Right lung (tissue), 5 donors: ENCODE results near the gene TAS1R3. TPM values are rescaled to one million over a fixed set of nuclear protein-coding genes. Genes with fewer than 3 reads are reported as not detected.
"Not testable (repeated sequence)": the region's sequence is repeated elsewhere in the genome, so short reads cannot be mapped to it uniquely, and the experiment has no call there.

Experiments
- DNase-seq, 2 donors: peaks; one replicate each; pipeline ENCODE4 v3.0.0-alpha.2; 2013
- polyA plus RNA-seq, 5 donors: library from polyadenylated mRNA; unstranded; fragments of 120-200 nt; gene quantifications; one replicate each; pipeline versions ENCODE4 v1.2.1 to v1.2.3, GENCODE V29; 2013; ENCODE audit warnings: inconsistent platforms in 1 of 5, low replicate concordance in 1 of 5; ENCODE audit not compliant: insufficient read length in 5 of 5, insufficient read depth in 1 of 5

TAS1R3 gene
- polyA plus RNA-seq, 5 donors: 0.24 to 0.88 (median 0.49) TPM

DNA sequence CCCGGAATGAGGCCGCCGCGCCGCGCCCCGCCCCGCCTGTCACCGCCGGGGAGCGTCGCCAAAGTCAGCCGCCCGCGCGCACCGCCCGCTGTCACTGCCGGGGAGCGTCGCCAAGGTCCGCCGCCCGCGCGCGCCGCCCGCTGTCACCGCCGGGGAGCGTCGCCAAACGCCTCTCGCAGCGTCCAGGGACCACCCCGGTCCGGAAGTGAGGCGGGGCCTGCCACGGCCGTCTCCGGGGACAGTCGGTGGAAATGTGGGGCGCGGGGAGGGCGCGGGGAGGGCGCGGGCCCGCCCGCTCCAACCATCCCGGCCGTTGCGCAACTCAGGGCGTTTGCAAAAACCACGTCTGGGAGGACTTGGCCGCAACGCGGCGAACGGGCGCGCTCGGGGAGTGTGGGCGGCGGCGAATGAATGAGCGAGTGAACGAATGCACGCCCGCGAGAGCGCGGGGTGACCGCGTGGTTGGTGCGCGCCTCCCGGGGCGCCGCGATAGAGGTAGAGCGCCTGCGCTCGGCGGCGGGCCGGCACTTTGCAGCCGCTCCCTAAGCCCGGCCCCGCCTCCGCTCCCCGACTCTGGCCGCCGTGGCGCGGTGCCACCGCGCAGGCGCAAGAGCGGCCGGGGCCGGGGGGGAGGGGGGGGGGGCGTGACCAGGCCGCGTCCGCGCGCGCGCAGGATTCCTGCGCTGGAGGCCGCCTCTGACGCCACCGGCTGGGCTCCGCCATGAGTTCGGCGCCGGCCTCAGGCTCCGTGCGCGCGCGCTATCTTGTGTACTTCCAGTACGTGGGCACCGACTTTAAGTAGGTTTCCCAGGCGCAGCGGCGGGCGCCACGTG is 22.9 kb upstream of the TAS1R3 start, which contains the start of the genes ACAP3 and PUSL1:
Gene ACAP3, minus strand, starts transcription at position 8 of the 833 bp plus-strand sequence. CDS start 115 bp downstream, outside the sequence.
Gene PUSL1, plus strand, starts transcription at position 675 of the 833 bp plus-strand sequence. Its CDS starts 47 bp downstream, at position 722.
- peak; percentile 94 for DNase-seq

DNA sequence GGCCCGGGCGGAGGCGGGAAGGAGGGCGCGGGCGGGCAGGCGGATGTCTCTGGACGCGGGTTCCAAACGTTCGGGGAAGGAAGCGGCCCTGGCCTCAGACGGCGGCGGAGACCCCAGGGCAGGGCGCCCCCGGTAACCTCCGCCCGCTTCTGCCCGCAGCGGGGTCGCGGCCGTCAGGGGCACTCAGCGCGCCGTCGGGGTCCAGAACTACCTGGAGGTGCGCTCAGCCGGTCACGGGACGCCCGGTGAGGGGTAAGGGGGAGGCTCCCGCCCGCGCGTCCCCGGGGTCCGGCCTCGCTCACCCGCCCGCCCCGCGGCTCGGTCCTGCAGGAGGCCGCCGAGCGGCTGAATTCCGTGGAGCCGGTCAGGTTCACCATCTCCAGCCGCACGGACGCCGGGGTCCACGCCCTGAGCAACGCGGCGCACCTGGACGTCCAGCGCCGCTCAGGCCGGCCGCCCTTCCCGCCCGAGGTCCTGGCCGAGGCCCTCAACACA is 22.3 kb upstream of the TAS1R3 start:
- no peak for DNase-seq

DNA sequence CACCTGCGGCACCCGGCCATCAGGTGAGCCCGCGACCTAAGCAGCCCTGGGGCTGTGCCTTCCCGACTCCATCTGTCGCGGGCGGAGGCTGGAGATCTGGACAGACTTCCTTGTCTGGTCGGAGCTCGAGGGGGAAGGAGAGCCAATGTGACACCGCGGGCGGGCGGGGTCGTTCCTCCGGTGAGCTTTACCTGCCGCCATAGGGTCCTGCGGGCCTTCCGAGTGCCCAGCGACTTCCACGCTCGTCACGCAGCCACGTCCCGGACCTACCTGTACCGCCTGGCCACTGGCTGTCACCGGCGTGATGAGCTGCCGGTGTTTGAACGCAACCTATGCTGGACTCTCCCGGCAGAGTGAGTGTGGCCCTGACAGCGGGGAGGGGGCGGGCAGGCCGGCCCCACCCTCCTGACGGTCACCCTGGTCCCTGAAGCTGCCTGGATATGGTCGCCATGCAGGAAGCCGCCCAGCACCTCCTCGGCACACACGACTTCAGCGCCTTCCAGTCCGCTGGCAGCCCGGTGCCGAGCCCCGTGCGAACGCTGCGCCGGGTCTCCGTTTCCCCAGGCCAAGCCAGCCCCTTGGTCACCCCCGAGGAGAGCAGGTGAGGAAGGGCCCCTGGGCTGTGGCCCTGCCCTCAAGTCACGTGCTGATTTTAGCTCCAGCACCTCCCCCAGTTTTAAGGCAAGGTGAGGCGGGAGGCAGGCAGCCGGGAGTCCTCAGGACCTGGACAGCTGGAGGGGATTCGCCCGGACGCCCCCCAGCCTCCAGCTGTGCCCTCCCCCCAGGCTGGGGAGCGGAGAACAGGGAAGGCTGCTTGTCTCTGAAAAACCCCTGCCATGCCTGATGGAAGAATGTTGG is 21.6 kb upstream of the TAS1R3 start:
- no peak for DNase-seq

DNA sequence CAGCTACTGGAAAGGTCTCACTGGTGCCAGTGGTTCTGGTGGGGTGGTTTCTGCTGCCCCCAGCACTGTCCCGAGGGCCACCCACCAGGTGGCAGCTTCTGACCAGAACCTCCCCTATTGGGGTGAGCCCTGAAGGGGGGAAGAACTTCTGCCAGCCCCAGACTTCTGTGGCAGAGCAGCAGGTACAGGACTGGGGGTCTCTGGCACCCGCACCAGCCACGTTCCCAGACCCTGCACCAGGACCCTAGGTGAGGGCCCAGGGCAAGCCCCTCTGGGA is 21.0 kb upstream of the TAS1R3 start:
- no peak for DNase-seq

DNA sequence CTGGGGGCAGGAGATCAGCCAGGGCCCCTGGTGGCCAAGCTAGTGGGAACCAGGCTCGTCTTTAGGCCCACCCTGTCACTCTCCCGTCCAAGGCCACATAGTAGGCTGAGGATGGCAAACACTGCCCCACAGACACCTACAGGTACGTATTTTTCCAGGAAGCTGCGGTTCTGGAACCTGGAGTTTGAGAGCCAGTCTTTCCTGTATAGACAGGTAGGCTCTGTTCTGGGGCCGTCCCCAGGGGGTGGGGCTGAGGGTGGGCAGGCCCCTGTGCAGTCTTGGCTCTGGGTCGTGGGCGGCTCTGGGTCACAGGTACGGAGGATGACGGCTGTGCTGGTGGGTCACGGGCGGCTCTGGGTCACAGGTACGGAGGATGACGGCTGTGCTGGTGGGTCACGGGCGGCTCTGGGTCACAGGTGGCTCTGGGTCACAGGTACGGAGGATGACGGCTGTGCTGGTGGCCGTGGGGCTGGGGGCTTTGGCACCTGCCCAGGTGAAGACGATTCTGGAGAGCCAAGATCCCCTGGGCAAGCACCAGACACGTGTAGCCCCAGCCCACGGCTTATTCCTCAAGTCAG is 20.5 kb upstream of the TAS1R3 start:
- no peak for DNase-seq

DNA sequence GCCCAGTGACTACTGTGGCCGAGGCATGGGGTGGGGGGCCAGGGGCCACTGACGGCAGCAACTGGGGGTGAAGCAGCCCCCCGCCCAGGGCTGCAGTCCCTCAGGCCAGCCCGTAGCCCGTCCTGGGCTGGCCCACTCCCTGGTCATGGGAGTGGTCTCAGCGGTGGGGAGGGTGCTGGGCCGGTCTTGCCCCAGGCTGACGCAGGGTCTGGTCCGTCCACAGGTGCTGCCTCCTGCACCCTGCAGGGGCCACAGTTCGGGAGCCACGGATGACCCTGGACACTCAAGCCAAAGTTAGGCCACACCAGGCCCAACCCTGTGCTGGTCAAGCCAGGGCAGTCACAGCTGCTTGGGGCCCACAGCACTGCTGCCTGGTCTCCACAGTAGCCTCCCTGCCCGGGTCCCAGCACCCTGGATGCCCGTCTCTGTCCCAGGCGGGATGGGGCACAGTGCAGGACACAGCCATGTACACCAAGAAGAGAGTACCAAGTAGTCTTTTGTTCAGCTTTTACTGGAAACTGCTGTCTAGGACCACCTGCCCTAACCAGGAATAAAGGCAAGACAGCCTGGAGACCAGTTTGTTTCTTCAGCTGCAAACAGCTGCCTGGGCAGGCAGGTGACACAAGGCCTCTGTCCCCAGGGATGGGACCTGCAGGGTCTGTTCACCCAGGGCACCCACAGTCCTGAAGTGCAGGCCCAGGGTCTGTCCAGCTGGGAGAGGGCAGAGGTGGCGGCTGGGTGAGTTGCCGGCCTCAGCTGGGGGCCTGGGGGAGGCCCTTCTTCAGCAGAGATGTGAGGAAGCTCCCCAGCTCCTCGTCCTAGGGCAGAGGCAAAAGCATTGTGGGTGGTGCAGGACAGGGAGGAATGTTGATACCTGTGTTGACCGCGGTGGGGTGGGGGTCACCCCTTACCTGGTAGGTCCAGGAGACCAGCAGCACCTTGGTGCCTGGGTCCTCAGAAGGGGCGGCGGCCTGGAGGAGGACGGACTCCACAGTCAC is 19.7 kb upstream of the TAS1R3 start:
- no peak for DNase-seq

DNA sequence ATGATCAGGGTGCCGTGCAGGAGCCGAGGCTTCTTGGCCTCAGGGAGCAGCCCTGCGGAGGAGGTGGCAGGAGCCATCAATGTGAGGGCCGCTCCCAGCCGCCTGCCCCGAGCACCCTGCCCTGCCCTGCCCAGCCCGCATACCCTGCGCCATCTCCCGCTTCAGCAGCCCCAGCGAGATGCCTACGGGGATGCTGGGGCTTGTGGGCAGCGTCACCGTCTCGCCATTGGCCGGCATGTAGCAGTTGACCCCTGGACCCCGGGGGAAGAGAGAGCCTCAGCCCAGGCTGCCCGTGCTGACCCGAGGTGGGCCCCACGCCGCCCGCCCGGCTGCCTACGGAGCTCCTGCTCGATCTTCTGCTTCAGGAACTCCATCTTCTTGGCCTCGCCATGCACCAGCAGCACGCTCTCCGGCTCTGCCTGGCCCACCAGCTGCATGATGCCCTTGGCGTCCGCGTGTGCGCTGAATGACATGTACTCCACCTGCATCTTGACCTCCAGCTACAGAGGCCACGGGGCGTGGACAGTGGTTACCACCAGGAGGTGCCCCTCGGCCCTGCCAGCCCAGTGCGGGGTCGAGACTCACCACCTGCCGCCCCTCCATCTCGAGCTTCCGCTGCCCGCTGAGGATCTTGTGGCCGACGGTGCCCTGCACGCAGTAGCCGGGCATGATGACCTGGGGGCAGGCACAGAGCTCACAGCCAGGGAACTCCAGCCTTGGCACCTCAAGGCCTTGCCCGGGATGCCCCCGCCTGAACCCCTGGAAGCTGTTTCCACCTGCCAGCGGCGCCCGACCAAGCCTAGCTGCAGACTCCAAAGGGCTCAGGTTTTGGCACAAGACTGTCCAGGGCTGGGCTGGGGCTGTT is 18.4 kb upstream of the TAS1R3 start:
- no peak for DNase-seq

DNA sequence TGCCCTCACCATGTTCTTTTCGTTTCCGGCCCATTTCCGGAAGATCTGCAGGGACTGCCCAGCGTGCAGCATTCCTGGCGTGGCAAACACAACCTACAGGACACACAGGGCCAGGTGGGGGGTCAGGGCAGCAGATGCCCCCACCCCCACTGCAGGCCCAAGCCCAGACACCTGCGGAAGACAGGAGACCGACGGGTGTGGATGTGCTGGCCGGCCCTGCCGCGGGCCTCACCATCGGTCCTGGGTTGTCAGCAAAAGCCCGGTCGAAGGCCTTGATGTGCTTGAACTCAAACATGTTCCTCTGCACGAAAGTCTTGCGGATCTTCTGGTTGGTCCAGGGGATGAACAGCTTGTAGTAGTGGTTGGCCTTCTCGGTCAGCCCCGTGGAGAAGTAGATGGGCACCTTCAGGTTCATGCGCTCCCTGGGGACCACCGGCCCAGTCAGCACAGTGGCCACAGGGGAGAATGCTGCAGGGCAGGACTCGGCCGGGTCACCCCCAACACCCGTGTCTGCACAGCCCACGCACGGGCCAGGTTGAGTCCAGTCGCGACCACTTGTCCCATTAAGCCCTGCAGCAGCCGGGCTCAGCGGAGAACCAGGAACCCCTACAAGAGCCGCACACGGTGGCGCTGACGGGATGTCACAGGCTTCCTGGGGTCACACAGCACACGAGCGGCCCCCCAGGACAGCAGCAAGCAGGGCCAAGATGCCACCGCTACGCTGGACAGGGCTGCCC is 17.4 kb upstream of the TAS1R3 start:
- no peak for DNase-seq

DNA sequence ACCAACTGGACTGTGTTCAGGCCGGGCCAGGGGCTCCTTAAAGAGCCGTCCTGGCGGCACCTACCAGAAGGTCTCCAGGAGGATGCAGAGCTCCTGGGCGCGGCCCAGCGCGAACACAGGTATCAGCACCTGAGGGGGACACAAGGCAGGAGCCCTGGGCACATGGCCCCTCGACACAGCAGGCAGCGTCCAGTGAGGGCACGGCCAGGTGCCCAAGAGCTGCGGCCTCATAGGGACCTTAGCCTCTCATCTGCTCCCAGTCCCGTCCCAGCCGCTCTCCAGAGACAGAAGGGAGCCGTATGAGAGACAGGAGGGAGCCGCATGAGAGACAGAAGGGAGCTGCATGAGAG is 16.9 kb upstream of the TAS1R3 start:
- no peak for DNase-seq

DNA sequence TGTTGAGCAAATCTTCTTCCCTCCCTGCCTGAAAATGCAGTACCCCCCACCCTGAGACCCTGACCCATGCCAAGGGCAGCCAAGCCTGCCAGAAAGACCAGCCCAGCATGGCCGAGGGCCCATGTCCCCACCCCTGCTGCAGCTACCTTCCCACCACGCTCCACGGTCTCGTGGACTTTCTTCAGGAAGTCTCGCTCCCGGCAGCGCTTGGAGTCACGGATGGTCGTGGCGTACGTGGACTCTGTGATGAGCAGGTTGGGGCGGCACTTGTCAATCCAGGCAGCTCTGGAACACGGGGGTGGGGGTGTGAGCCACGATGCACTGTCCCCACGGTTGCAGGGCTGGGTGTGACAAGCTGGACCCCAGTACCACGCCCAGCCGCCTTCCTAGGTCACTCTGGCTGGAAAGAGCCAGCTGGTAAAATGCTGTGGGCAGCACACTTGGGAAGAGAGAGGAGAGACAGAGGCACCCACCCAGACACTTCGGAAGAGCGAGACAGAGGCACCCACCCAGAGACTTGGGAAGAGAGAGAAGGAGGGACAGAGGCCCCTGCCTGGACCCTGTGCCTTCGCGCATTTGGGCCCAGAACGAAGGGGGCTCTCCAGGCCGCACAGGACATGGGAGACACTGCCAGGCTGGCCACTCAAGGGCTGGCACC is 16.3 kb upstream of the TAS1R3 start:
- no peak for DNase-seq

DNA sequence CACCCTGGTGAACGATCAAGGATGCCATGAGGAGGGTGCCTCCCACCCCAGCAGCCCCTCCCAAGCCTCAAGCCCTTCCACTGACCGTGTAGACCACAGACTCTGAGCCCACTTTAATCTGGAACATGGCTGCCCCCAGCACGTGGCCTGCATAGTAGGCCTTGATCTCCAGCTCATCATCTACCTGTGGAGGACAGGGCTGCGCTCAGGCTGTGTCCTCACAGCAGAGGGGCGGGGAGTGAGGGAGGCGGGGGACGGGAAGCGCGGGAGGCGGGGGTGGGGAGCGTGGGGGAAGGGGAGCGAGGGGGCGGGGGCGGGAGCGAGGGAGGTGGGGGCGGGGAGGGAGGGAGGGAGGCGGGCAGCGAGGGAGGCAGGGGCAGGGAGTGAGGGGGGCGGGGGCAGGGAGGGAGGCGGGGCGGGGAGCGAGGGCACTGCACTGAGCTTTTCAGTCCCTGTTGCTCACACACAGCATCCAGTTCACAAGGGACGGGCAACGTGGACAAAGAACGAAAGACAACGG is 15.6 kb upstream of the TAS1R3 start:
- no peak for DNase-seq

DNA sequence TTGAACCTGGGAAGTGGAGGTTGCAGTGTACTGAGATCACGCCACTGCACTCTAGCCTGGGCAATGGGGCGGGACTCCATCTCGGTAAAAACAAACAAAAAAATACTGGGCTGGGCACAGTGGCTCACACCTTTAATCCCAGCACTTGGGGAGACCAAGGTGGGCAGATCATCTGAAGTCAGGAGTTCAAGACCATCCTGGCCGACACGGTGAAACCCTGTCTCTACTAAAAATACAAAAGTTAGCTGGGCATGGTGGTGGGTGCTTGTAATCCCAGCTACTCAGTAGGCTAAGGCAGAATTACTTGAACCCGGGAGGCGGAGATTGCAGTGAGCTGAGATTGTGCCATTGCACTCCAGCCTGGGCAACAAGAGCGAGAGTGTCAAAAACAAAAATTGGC is 14.9 kb upstream of the TAS1R3 start:
- DNase-seq: not testable (repeated sequence)

DNA sequence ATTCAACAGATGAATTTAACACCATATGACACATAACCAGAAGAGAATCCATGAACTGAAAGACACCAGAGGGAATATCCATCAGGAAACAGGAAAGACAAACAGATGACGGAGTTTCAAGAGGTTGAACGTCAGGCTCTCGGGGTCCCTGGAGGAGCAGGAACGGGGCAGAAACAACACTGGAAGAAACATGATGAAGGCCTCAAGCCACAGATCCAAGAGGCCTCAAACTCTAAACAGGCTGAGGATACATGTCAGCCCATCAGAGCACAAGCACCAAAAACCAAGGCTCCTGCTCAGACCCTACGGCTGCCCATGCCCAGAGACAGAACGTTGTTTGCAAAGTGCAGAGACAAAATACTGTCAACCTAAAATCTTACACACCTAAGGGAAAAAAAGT is 13.7 kb upstream of the TAS1R3 start:
- no peak for DNase-seq

DNA sequence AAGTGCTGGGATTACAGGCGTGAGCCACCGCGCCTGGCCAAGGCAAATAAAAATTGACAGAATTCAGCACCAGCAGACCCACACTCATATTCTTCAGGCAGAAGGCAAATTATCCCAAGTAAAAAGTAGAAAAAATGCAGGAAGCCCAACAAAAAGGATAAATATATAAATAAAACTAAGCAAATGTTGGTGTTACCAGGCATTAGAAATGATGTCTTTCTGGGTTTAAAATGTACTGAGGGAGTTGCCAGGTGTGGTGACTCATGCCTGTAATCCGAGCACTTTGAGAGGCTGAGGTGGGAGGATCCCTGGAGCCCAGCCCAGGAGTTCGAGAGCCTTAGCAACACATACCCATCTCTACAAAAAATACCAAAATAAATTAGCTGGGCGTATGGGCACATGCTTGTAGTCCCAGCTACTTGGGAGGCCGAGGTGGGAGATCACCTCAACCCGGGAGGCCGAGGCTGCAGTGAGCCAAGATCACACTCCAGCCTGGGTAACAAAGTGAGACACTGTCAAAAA is 12.9 kb upstream of the TAS1R3 start:
- no peak for DNase-seq

DNA sequence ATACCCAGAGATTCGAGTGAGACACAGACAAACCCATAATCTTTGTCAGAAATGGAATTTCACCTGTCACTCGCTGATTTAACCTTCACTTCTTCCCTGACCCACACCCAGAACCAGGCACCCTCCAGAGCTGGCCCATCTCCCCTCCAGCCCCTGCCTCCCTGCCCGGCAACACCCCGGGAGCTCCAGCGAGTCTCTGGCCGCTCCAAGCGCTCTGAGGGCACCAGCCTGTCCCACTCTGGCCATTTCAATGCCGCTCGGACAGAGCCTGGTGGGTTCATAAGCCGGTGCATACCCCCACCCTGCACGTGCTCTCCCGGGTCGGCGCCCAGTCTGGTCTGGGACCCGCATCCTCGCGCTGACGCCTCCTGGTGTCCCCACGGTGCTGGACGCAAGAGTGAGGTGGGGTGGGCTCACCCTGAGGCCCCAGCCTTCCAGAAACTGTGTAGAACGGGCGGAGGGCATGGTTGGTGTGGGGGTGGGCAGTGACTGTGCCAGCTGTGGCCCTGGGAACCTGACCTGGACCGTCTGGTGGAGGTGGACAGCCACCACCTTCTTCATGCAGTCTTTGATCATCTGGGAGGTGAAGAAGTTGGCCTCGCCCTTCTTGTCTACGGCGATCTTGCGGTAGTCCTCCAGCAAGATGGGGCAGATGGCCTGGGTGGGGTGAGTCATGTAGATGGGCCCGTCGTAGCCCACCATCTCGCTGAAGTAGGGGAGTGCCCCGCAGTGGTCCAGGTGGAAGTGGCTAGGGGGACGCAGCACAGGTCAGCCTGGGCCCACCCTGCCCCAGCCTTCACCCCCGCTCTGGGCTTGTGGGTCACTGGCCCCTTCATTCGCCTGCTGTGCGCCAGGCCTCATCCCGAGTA is 12.1 kb upstream of the TAS1R3 start:
- no peak for DNase-seq

DNA sequence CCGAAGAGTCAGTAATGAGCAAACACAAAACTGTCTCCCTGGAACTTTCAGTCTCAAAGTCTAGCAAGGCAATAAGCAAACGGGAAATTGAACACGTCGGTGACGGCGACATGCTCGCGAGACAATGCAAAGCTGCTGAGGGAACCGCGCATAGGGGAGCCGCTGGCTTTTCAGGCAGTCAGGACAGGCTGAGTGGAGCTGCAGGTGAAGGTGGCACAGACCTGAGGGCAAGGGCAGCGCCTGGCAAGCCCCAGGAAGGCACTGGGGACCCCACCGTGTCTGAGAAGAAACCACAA is 11.5 kb upstream of the TAS1R3 start:
- no peak for DNase-seq

DNA sequence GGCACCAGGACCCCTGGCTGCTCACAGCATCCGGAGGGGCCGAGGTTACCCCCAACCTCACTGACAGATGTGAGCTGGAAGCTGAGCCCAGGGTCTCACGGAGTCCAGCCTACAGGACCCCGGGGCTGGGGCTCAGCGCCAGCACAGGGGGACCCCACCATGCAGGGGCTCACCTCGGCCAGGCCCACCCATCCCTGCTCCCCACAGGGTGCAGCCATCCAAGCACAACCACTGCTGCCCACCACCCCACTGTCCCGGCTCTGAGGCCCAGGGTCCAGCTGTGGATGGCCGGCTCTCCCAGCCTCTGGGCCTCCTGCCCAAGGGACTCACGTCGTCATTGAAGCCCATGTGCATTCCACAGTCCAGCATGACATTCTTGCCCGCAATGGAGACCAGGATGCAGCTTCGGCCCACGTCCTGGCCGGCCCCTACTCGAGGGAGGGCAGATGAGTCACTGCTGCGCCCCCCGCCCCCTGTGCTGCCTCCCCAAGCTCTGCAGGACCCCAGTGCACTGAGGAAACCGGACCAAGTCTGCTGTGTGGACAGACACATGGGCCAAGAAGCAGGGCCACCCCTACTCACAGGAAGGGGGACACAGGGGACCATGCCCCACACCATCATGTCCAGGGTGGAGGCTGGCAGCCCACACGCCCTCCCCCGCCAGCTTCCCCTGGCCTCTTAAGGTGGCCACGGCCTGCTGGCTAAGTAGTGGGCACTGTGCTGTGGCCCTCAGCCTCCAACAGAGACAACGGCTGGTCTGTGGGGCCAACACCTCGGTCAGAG is 10.2 kb upstream of the TAS1R3 start:
- no peak for DNase-seq
